Panc1 (cell line): Measurements from ENCODE around the gene MYG1. TPM values are rescaled to one million over a fixed set of nuclear protein-coding genes. Genes with fewer than 3 reads are reported as not detected.

Experiments used
- ATAC-seq: fragments of 200-7000 bp; cut with Tn5 transposase; 2 replicates; pipeline ENCODE4 v1.9.1; 2020; ENCODE audit warnings: mild to moderate bottlenecking, moderate library complexity
- BruUV-seq: library from RNA; stranded (reverse); fragments of 400-500 nt; replicated peaks from 2 replicates; lab custom pipeline; 2021; lab: Mats Ljungman, UMichigan
- CTCF ChIA-PET: fragments of 300-600 bp; sonication (Branson Sonifier 250); formaldehyde crosslinking; loops from one replicate; lab custom pipeline; 2022; ENCODE audit warnings: antibody characterized with exemption; lab: Charles Lee
- POLR2A ChIA-PET: fragments of 300-600 bp; sonication (Branson Sonifier 250); formaldehyde crosslinking; loops from one replicate; lab custom pipeline; 2022; ENCODE audit warnings: antibody characterized with exemption; lab: Charles Lee
- DNase-seq: peaks from one replicate; pipeline ENCODE4 v3.0.0-alpha.2; 2010; ENCODE audit warnings: low read depth, low spot score
- H3K27ac ChIP-seq: 2 replicates; pipeline ENCODE4 v1.5.1; 2011; ENCODE audit warnings: mild to moderate bottlenecking, low read length, inconsistent platforms
- H3K27me3 ChIP-seq: fragments of 200-500 bp; sonication (Bioruptor generic); 2 replicates; pipeline ENCODE4 v1.6.0; 2014; ENCODE audit warnings: low read length, inconsistent platforms; ENCODE audit not compliant: control insufficient read depth, insufficient read depth
- H3K36me3 ChIP-seq: fragments of 200-500 bp; sonication (Bioruptor generic); 2 replicates; pipeline ENCODE4 v1.5.1; 2014; ENCODE audit warnings: inconsistent platforms, mild to moderate bottlenecking, low read length, moderate library complexity; ENCODE audit not compliant: control insufficient read depth, insufficient read depth
- H3K4me1 ChIP-seq: 2 replicates; pipeline ENCODE4 v1.5.1; 2011; ENCODE audit warnings: inconsistent platforms, mild to moderate bottlenecking, low read length, moderate library complexity; ENCODE audit not compliant: control insufficient read depth, insufficient read depth
- H3K4me3 ChIP-seq, 2 experiments: 2 replicates each; pipeline ENCODE4 v1.5.1; 2011 to 2012; ENCODE audit warnings: low read depth in 2 of 2, low read length in 2 of 2, mild to moderate bottlenecking in 2 of 2, inconsistent platforms in 1 of 2, moderate library complexity in 1 of 2
- H3K9me3 ChIP-seq: fragments of 200-500 bp; sonication (Bioruptor generic); 2 replicates; pipeline ENCODE4 v1.5.1; 2014; ENCODE audit warnings: low read depth, mild to moderate bottlenecking, inconsistent platforms, low read length, moderate library complexity; ENCODE audit not compliant: control insufficient read depth, insufficient read depth
- CTCF ChIP-seq: fragments of 450-650 bp; IDR thresholded peaks from 2 replicates; pipeline ENCODE4 v1.5.1; 2017; ENCODE audit warnings: mild to moderate bottlenecking
- POLR2AphosphoS5 ChIP-seq: IDR thresholded peaks from 2 replicates; pipeline ENCODE4 v1.6.1; 2012; ENCODE audit warnings: mild to moderate bottlenecking, low read depth, low read length, moderate library complexity
- REST ChIP-seq, 2 experiments: IDR thresholded peaks; 2 replicates each; pipeline ENCODE4 v1.6.1; 2011 to 2012; ENCODE audit warnings: low read depth in 2 of 2, control low read depth in 1 of 2, low read length in 1 of 2, mild to moderate bottlenecking in 1 of 2, moderate library complexity in 1 of 2; ENCODE audit not compliant: insufficient read depth in 1 of 2
- SIN3A ChIP-seq: IDR thresholded peaks from 2 replicates; pipeline ENCODE4 v1.6.1; 2012; ENCODE audit warnings: low read depth, mild to moderate bottlenecking, low read length, moderate library complexity, borderline replicate concordance; ENCODE audit not compliant: insufficient read depth
- TCF7L2 ChIP-seq: IDR thresholded peaks from 2 replicates; pipeline ENCODE4 v1.6.1; 2011; ENCODE audit warnings: mild to moderate bottlenecking, low read depth, low read length, inconsistent platforms
- in situ Hi-C: cut with HindIII; loops from 2 replicates; pipeline ENCODE4 v1.10.0; 2016; ENCODE audit warnings: low sequenced_read_pairs, low pct_unique_long_range_greater_than_20kb
- intact Hi-C: fragments of 100-400 bp; cut with micrococcal nuclease; formaldehyde crosslinking; loops from one replicate; pipeline ENCODE4 v1.10.0; 2022; ENCODE audit not compliant: unreplicated experiment
- total RNA-seq: library from RNA; stranded (reverse); gene quantifications from one replicate; pipeline ENCODE4 v1.2.1, GENCODE V29; 2021; ENCODE audit not compliant: unreplicated experiment

MYG1 gene
- total RNA-seq, 1 experiment from 2014 or later: 77.4 TPM

DNA sequence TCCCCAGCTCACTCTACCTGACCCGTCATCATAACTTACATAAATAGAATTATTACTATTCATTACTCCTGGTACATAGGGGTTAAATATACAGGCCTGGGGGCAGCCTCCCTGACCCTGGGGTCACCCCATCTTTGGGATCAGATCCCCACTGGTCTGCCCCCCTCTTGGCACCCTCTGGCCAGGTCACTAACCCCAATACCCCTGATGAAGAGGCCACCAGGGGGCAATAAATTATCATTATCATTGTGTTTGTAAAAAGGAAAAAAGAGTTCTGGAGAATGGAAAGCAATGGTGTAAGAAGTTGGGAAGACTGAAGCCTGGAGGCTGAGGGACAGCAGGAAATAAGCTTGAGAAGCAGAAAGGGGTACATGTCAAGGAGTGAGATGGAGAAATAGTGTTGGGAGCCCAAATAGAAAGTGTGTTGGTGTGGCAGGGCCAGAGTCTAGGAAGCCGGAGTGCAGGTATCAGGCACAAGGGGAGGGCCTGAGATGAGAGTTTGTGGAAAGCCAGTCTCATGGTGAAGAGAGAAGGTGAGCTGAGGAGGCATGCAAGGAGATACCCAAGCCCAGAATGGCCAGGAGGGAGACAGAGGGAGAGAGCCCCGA is 28.0 kb downstream of the MYG1 start:
- H3K4me1 ChIP-seq: peaks cover 11% of the 10 kb centered on the region
- H3K36me3 ChIP-seq: no peaks in the 10 kb centered on the region
- ChIA-PET CTCF (interaction anchor here (0.6 to 2.5 kb wide), 6 partner anchors 18 to 154 kb away, joined by 3 to 19 read pairs (median 4); no protein-coding TSS in a partner anchor), POLR2A (interaction anchor here (0.8 to 1.2 kb wide), 2 partner anchors 25 to 94 kb away, joined by 3 to 4 read pairs; no protein-coding TSS in a partner anchor)
- intact Hi-C loops (loop anchor here (2.0 kb wide), 1 partner anchor 93 kb away; no protein-coding TSS in a partner anchor), in situ Hi-C loops (no loop called here)
- ATAC-seq (no peak), DNase-seq (no peak)
- no peak overlapping the region for H3K27ac ChIP-seq
- TF ChIP-seq CTCF (no peak; the same call in 1 of the 2 replicates), POLR2AphosphoS5 (no peak), TCF7L2 (no peak), REST (IDR thresholded peaks at IDR 0.05; ENCODE audit: insufficient read depth in 1 of 2, low read depth in 2 of 2, low read length in 1 of 2) (no peak), SIN3A (no peak)
- BruUV-seq: no TSS peak
- H3K27me3 ChIP-seq: no peaks in the 10 kb centered on the region
- no peaks in the 10 kb centered on the region for H3K9me3 ChIP-seq
- no peak overlapping the region for H3K4me3 ChIP-seq

GRCh38 chr12:53328043-53328435 is 28.5 kb downstream of the MYG1 start:
- intact Hi-C loops: no loop called here
- H3K4me3 ChIP-seq: no peak overlapping the region
- ChIA-PET CTCF (interaction anchor here (0.6 to 2.5 kb wide), 4 partner anchors 17 to 154 kb away, joined by 3 to 19 read pairs (median 4); no protein-coding TSS in a partner anchor), POLR2A (no interaction called here)
- BruUV-seq: no TSS peak
- peaks cover 11% of the 10 kb centered on the region for H3K4me1 ChIP-seq
- no peak overlapping the region for H3K27ac ChIP-seq
- no peaks in the 10 kb centered on the region for H3K27me3 ChIP-seq
- DNase-seq (no peak), ATAC-seq (no peak)
- H3K9me3 ChIP-seq: no peaks in the 10 kb centered on the region
- in situ Hi-C loops: no loop called here
- TF ChIP-seq TCF7L2 (no peak), REST (IDR thresholded peaks at IDR 0.05; ENCODE audit: insufficient read depth in 1 of 2, low read depth in 2 of 2, low read length in 1 of 2) (no peak), SIN3A (no peak), CTCF (no peak), POLR2AphosphoS5 (no peak)
- H3K36me3 ChIP-seq: no peaks in the 10 kb centered on the region
